SK-N-SH (cell line): ENCODE measurements around the gene NFIA. TPM values are rescaled to one million over a fixed set of nuclear protein-coding genes. Genes with fewer than 3 reads are reported as not detected.
A peak's percentile ranks its signal among the peaks of the same experiment; 100 is the strongest.

Experiments used
- CTCF ChIA-PET: fragments of 300-600, 350-600 bp; formaldehyde crosslinking; extraction: SDS; loops from one replicate; lab custom pipeline; 2021; lab: Yijun Ruan, JAX
- POLR2A ChIA-PET: fragments of 350-600 bp; sonication (Branson Sonifier 250); formaldehyde crosslinking; extraction: SDS; loops from one replicate; lab custom pipeline; 2020; ENCODE audit warnings: antibody characterized with exemption, inconsistent platforms; lab: Yijun Ruan, JAX
- DNase-seq: peaks from one replicate; pipeline ENCODE4 v3.0.0; 2012
- H2AFZ ChIP-seq: fragments of 200-600 bp; sonication (generic); 2 replicates; pipeline ENCODE4 v1.8.1; 2016; ENCODE audit warnings: antibody characterized with exemption, mild to moderate bottlenecking, low read depth
- H3F3A ChIP-seq: fragments of 200-600 bp; sonication (generic); replicated peaks from 2 replicates; pipeline ENCODE3; 2016; ENCODE audit warnings: antibody characterized with exemption, mild to moderate bottlenecking; ENCODE audit not compliant: insufficient read depth
- H3K27ac ChIP-seq, 2 experiments: fragments of 200-500 bp in 1 of 2; fragments of 200-600 bp in 1 of 2; sonication (Bioruptor generic) in 1 of 2; sonication (generic), shearing (Covaris generic) in 1 of 2; 2 replicates each; pipeline versions ENCODE4 v1.5.1 to v1.6.1; 2014 to 2016; ENCODE audit warnings: low read depth in 2 of 2, inconsistent platforms in 1 of 2, low read length in 1 of 2, mild to moderate bottlenecking in 1 of 2, mixed read lengths in 1 of 2
- H3K27me3 ChIP-seq: fragments of 200-600 bp; sonication (generic), shearing (Covaris generic); 2 replicates; pipeline ENCODE4 v1.6.1; 2016; ENCODE audit warnings: mixed run types; ENCODE audit not compliant: insufficient read depth
- H3K36me3 ChIP-seq, 2 experiments: fragments of 200-500 bp in 1 of 2; fragments of 200-600 bp in 1 of 2; sonication (Bioruptor generic) in 1 of 2; sonication (generic) in 1 of 2; replicated peaks in 1 of 2; 2 replicates each; pipeline versions ENCODE3 to v1.5.1; 2014 to 2016; ENCODE audit warnings: low read length in 1 of 2, mild to moderate bottlenecking in 1 of 2; ENCODE audit not compliant: insufficient read depth in 2 of 2, control insufficient read depth in 1 of 2
- H3K4me1 ChIP-seq, 2 experiments: fragments of 200-500 bp in 1 of 2; fragments of 200-600 bp in 1 of 2; sonication (Bioruptor generic) in 1 of 2; sonication (generic), shearing (Covaris generic) in 1 of 2; 2 replicates each; pipeline versions ENCODE4 v1.5.1 to v1.6.1; 2014 to 2016; ENCODE audit warnings: low read depth in 1 of 2, low read length in 1 of 2, mixed run types in 1 of 2; ENCODE audit not compliant: insufficient read depth in 2 of 2, control insufficient read depth in 1 of 2
- H3K4me2 ChIP-seq: fragments of 200-600 bp; sonication (generic), shearing (Covaris generic); 2 replicates; pipeline ENCODE4 v1.6.1; 2017; ENCODE audit warnings: mixed run types
- H3K4me3 ChIP-seq, 2 experiments: fragments of 200-500 bp in 1 of 2; fragments of 200-600 bp in 1 of 2; sonication (Bioruptor generic) in 1 of 2; sonication (generic), shearing (Covaris generic) in 1 of 2; 2 replicates each; pipeline versions ENCODE4 v1.5.1 to v1.8.1; 2014 to 2016; ENCODE audit warnings: low read depth in 2 of 2, inconsistent platforms in 1 of 2, low read length in 1 of 2, mild to moderate bottlenecking in 1 of 2, mixed read lengths in 1 of 2, moderate library complexity in 1 of 2
- H3K79me2 ChIP-seq: fragments of 200-600 bp; sonication (generic); 2 replicates; pipeline ENCODE4 v1.8.1; 2017; ENCODE audit warnings: mild to moderate bottlenecking; ENCODE audit not compliant: insufficient read depth
- H3K9ac ChIP-seq: fragments of 200-600 bp; sonication (generic); 2 replicates; pipeline ENCODE4 v1.6.1; 2017; ENCODE audit warnings: mixed run types
- H3K9me2 ChIP-seq: fragments of 200-600 bp; sonication (generic); 2 replicates; pipeline ENCODE4 v1.6.1; 2017; ENCODE audit warnings: mixed run types
- H3K9me3 ChIP-seq: fragments of 200-600 bp; sonication (generic); 2 replicates; pipeline ENCODE4 v1.6.1; 2017; ENCODE audit warnings: mixed run types, mild to moderate bottlenecking, moderate library complexity
- H4K20me1 ChIP-seq: fragments of 200-600 bp; sonication (generic); 2 replicates; pipeline ENCODE4 v1.6.1; 2017; ENCODE audit warnings: mild to moderate bottlenecking, mixed run types; ENCODE audit not compliant: insufficient read depth
- CHD2 ChIP-seq: fragments of 150-350 bp; IDR thresholded peaks from 2 replicates; pipeline ENCODE4 v1.6.1; 2018; ENCODE audit warnings: low read length; ENCODE audit not compliant: partially characterized antibody
- CTCF ChIP-seq: fragments of 200-600 bp; sonication (generic); IDR thresholded peaks from 2 replicates; pipeline ENCODE4 v1.6.1; 2017; ENCODE audit warnings: antibody characterized with exemption, mild to moderate bottlenecking, moderate library complexity
- FOSL2 ChIP-seq: IDR thresholded peaks from 2 replicates; pipeline ENCODE4 v1.4.0; 2012; ENCODE audit warnings: low read depth, mild to moderate bottlenecking, moderate library complexity, borderline replicate concordance
- FOXM1 ChIP-seq: IDR thresholded peaks from 2 replicates; pipeline ENCODE4 v1.4.0; 2012; ENCODE audit warnings: low read depth, mild to moderate bottlenecking
- GATA2 ChIP-seq: sonication (generic); formaldehyde crosslinking; IDR thresholded peaks from 2 replicates; pipeline ENCODE4 v1.5.0; 2020; ENCODE audit warnings: mild to moderate bottlenecking, missing genetic modification reagents
- JUND ChIP-seq: IDR thresholded peaks from 2 replicates; pipeline ENCODE4 v1.4.0; 2012
- MXI1 ChIP-seq: IDR thresholded peaks from 2 replicates; pipeline ENCODE4 v1.6.1; 2012; ENCODE audit warnings: mild to moderate bottlenecking, low read depth, low read length, improper control_type of control experiment
- PBX3 ChIP-seq: IDR thresholded peaks from 2 replicates; pipeline ENCODE4; 2012
- RAD21 ChIP-seq: IDR thresholded peaks from 2 replicates; pipeline ENCODE4 v1.6.1; 2012; ENCODE audit warnings: mild to moderate bottlenecking, low read length
- RCOR1 ChIP-seq: fragments of 150-350 bp; IDR thresholded peaks from 2 replicates; pipeline ENCODE4 v1.6.1; 2017; ENCODE audit warnings: antibody characterized with exemption, low read length
- RXRA ChIP-seq: IDR thresholded peaks from 2 replicates; pipeline ENCODE4 v1.4.0; 2012; ENCODE audit warnings: low read depth, mild to moderate bottlenecking, borderline replicate concordance
- TAF1 ChIP-seq: IDR thresholded peaks from 2 replicates; pipeline ENCODE4 v1.6.1; 2012; ENCODE audit warnings: low read depth, mild to moderate bottlenecking, low read length, moderate library complexity, borderline replicate concordance
- TCF12 ChIP-seq: IDR thresholded peaks from 2 replicates; pipeline ENCODE4 v1.4.0; 2012
- TEAD4 ChIP-seq: IDR thresholded peaks from 2 replicates; pipeline ENCODE4 v1.4.0; 2012; ENCODE audit warnings: mild to moderate bottlenecking, borderline replicate concordance; ENCODE audit not compliant: insufficient read depth
- USF2 ChIP-seq: fragments of 150-350 bp; IDR thresholded peaks from 2 replicates; pipeline ENCODE4 v1.6.1; 2017; ENCODE audit warnings: antibody characterized with exemption, low read length, low read depth, borderline replicate concordance
- YY1 ChIP-seq: IDR thresholded peaks from 2 replicates; pipeline ENCODE4 v1.4.0; 2012; ENCODE audit warnings: low read depth, mild to moderate bottlenecking
- WGBS: methylation state at CpG from one replicate; pipeline ENCODE4 v1.1.6; 2017; ENCODE audit warnings: low lambda C conversion rate; 5-methylcytosine and 5-hydroxymethylcytosine counted together
- polyA plus RNA-seq, 3 experiments: library from polyadenylated mRNA; depleted of rRNA; stranded (reverse); fragments of >200 nt; gene quantifications; 2 replicates each; pipeline ENCODE4 v1.2.3, GENCODE V29; 2012

Gene NFIA
- polyA plus RNA-seq, 1 of the 3 experiments (the other 2 are of a cell fraction) = 3.3 TPM

DNA sequence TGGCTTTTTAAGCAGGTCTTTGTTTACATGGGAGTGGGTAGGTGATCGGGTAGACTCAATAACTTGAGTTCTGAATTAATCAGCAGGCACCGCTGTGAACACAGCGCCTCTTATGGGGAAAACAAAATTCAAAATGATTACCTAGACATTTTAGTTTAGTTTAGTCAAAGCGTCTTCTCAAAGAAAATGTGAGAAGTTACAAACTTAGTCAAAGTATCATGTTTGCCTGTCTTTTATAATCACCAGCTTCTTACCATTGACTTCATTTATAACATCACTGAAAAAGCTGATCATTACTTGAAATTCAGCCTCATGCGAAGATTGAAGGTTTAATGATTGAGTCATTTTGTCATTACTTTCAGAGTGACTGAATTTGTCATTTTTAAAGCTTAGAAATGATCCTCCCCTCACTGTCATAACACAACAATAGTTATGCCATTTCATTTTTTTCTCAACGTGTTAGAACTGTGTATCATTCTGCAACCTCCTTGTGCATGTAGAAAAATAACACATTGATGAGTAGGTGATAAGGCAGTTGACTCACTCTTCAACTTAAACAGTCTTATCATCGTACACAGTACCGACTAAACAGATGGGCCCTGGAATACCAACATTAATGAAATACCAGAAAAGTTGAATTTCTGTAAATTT is 188.5 kb downstream of the NFIA start:
- Histone ChIP-seq H2AFZ (no peak overlapping the region), H3K4me1 (peaks cover 7 to 16% of the 10 kb centered on the region in 2 experiments; a peak in 3 of 4 replicates), H3K27me3 (no peaks in the 10 kb centered on the region), H3K9me2 (no peaks in the 10 kb centered on the region), H3K4me3 (no peak overlapping the region), H3K4me2 (no peak overlapping the region), H3F3A (no peaks in the 10 kb centered on the region), H3K9me3 (no peaks in the 10 kb centered on the region), H4K20me1 (no peaks in the 10 kb centered on the region), H3K27ac (peak overlapping the region in 1 of 2 experiments; percentile 48; a peak in 1 of 4 replicates), H3K9ac (no peak overlapping the region), H3K79me2 (no peaks in the 10 kb centered on the region), H3K36me3 (no peaks in the 10 kb centered on the region)
- no peak for TF ChIP-seq TAF1
- 0 out of 2 replicates have a peak, but pooled peaks have one; percentile 20 for TF ChIP-seq GATA2
- TF ChIP-seq FOSL2 = peak; percentile 5; the same call in 1 of the 2 replicates
- no peak for TF ChIP-seq USF2
- TF ChIP-seq CHD2 = no peak
- peak; percentile 12; the same call in 1 of the 2 replicates for TF ChIP-seq TCF12
- TF ChIP-seq PBX3 = no peak
- TF ChIP-seq CTCF = no peak
- no peak for TF ChIP-seq JUND
- TF ChIP-seq RCOR1 = no peak
- TF ChIP-seq FOXM1 = no peak
- TF ChIP-seq TEAD4 = no peak
- TF ChIP-seq RAD21 = no peak
- TF ChIP-seq RXRA = no peak
- TF ChIP-seq YY1 = no peak
- TF ChIP-seq MXI1 = no peak
- POLR2A ChIA-PET = no interaction called here
- CTCF ChIA-PET = no interaction called here
- DNase-seq = no peak
- WGBS = 67% methylated on average over 8 of the region's 8 CpGs
